Ovary (tissue), 9 donors: ENCODE measurements around the gene FZD2. TPM values are rescaled to one million over a fixed set of nuclear protein-coding genes. Genes with fewer than 3 reads are reported as not detected.

Experiments
- DNase-seq, 5 donors: peaks; one replicate each; pipeline ENCODE4 v3.0.0-alpha.2; 2019 to 2020
- H3K27ac ChIP-seq, 2 donors: fragments of 200-600 bp; one replicate each; pipeline versions ENCODE4 v1.5.1 to v1.8.0; 2019 to 2022
- H3K27me3 ChIP-seq: fragments of 200-600 bp; one replicate; pipeline ENCODE4 v1.8.0; 2022
- H3K36me3 ChIP-seq: fragments of 200-600 bp; sonication (generic); one replicate; pipeline ENCODE4 v1.5.1; 2019
- H3K4me1 ChIP-seq: one replicate; pipeline ENCODE4 v1.8.1; 2013; ENCODE audit warnings: mild to moderate bottlenecking, moderate library complexity; ENCODE audit not compliant: insufficient read depth
- H3K4me3 ChIP-seq: fragments of 200-600 bp; sonication (generic); one replicate; pipeline ENCODE4 v1.5.1; 2017
- H3K9me3 ChIP-seq, 2 donors: fragments of 200-600 bp in 1 of 2; sonication (generic) in 1 of 2; one replicate each; pipeline versions ENCODE4 v1.5.1 to v1.8.1; 2013 to 2019; ENCODE audit warnings: mild to moderate bottlenecking in 1 of 2, moderate library complexity in 1 of 2
- CTCF ChIP-seq, 3 donors: fragments of 450-650 bp in 2 of 3; fragments of 200-600 bp in 1 of 3; IDR thresholded peaks; one replicate each; pipeline versions ENCODE4 v1.5.1 to v1.8.0; 2016 to 2022; ENCODE audit warnings: antibody characterized with exemption in 3 of 3, mild to moderate bottlenecking in 1 of 3
- EP300 ChIP-seq: sonication (generic); formaldehyde crosslinking; IDR thresholded peaks from one replicate; pipeline ENCODE4 v1.6.1; 2017; ENCODE audit warnings: antibody characterized with exemption
- POLR2A ChIP-seq: fragments of 450-650 bp; IDR thresholded peaks from one replicate; pipeline ENCODE4 v1.6.1; 2017; ENCODE audit warnings: antibody characterized with exemption, mild to moderate bottlenecking, moderate library complexity
- WGBS, 3 donors: extraction: QIAGEN DNeasy Blood & Tissue Kit in 1 of 3; methylation state at CpG; one replicate each; pipeline versions ENCODE4 v1.1.5 to v1.1.7; 2013 to 2017; 5-methylcytosine and 5-hydroxymethylcytosine counted together
- intact Hi-C, 4 donors: fragments of 100-400 bp; cut with DNase I; formaldehyde crosslinking; loops; one replicate each; pipeline versions ENCODE4 v1.11.0 to v1.15.1; 2022 to 2023
- polyA plus RNA-seq, 2 donors: library from polyadenylated mRNA; stranded (reverse); fragments of 200-250 nt in 1 of 2; fragments of 350-450 nt in 1 of 2; fragmentation: Illumina TruSeq in 1 of 2; extraction: RNeasy Lipid Tissue Mini Kit (QIAGEN cat#74804) in 1 of 2; gene quantifications; one replicate each; pipeline ENCODE4 v1.2.3, GENCODE V29; 2013 to 2014
- total RNA-seq, 7 donors: library from RNA; depleted of rRNA in 2 of 7; stranded (reverse); fragments of >200 nt in 2 of 7; fragmentation: NEBNext Ultra II Directional in 3 of 7; extraction: Animal tissue kit (Norgen Biotek cat#: 25700) in 3 of 7; gene quantifications; one replicate each; pipeline versions ENCODE4 v1.1.0 to v1.2.4, GENCODE V29; 2016 to 2023
- donor health status: DM: no; HTN: no; CAD: no; lungs with moderate emphysema.
- donor health status: DM: no; HTN: no; CAD: no.
- donor health status: Bipolar disorder and iron deficiency.
- donor health status: DM: yes; HTN: yes; CAD: no.
- donor health status: DM: no; HTN: no; CAD: no.
- donor health status: DM: yes; HTN: yes; CAD: no.

The FZD2 gene
- total and polyA plus RNA-seq, 9 donors, result 0.08 to 12.5 (median 8.7) TPM

GRCh38 chr17:44549686-44550085, 7.6 kb upstream of the FZD2 start:
- no peak overlapping the region for H3K4me3 ChIP-seq
- intact Hi-C loops, result no loop called here
- H3K27ac ChIP-seq, result no peak overlapping the region
- DNase-seq, result no peak
- WGBS, 3 donors, result 58 to 75% (median 62%) methylated on average over 6 of the region's 6 CpGs
- no peak for TF ChIP-seq EP300
- TF ChIP-seq POLR2A, result no peak
- no peak for TF ChIP-seq CTCF (IDR thresholded peaks at IDR 0.05)
- no peaks in the 10 kb centered on the region for H3K27me3 ChIP-seq
- no peaks in the 10 kb centered on the region for H3K9me3 ChIP-seq
- no peaks in the 10 kb centered on the region for H3K36me3 ChIP-seq
- H3K4me1 ChIP-seq, result no peaks in the 10 kb centered on the region

DNA sequence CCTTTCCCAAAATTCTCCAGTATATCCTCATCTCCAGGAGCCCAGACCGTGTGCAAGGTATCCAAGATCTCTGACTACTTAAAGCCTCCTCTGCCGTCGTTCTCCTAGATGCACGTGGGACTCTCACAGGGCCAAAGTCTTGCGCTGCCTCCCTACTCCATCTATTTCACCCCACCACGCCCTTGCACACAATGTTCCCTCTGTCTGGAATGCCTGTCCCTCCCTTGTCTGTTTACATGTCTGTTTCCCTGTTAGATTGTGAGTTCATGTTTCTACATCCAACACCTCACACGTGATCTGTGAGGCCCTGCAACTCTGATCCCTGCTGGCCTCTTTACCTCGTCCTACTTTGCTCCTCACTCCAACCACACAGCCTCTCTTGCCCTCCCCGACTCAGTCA, 4.9 kb upstream of the FZD2 start:
- H3K4me3 ChIP-seq, result no peak overlapping the region
- TF ChIP-seq EP300 (no peak), POLR2A (no peak), CTCF (IDR thresholded peaks at IDR 0.05) (no peak)
- H3K36me3 ChIP-seq, result no peaks in the 10 kb centered on the region
- H3K27me3 ChIP-seq, result no peaks in the 10 kb centered on the region
- WGBS, 3 donors, result 60 to 74% (median 69%) methylated on average over 9 of the region's 9 CpGs
- intact Hi-C loops, result no loop called here
- DNase-seq, result no peak
- H3K4me1 ChIP-seq, result no peaks in the 10 kb centered on the region
- H3K9me3 ChIP-seq, result no peaks in the 10 kb centered on the region
- no peak overlapping the region for H3K27ac ChIP-seq

DNA sequence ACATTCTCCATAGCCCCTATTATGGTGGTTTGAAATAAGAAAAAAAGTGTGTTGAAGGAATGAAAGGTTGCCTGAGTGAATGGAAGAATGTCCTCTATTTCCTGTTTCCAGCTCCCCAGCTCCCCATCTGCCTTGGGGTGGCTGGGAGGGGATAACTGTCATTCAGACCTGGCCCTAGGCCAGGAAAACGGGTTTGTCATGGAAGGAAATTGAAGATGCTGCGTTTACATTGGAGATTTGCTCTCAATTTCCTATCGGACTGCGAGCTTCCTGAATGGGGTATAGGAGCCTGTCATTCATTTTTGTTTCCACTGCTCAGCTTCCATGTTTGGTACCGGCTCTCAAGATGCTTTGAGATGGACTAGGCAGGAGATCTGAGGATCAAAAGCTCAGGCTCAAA, 2.2 kb upstream of the FZD2 start:
- WGBS, 3 donors, result 70 to 82% (median 72%) methylated on average over 5 of the region's 5 CpGs
- intact Hi-C loops, result loop anchor here in 1 of 4 donors (5.0 kb wide), 1 partner anchor 53 kb away; the partner anchor contains the start of gene GPATCH8

DNA sequence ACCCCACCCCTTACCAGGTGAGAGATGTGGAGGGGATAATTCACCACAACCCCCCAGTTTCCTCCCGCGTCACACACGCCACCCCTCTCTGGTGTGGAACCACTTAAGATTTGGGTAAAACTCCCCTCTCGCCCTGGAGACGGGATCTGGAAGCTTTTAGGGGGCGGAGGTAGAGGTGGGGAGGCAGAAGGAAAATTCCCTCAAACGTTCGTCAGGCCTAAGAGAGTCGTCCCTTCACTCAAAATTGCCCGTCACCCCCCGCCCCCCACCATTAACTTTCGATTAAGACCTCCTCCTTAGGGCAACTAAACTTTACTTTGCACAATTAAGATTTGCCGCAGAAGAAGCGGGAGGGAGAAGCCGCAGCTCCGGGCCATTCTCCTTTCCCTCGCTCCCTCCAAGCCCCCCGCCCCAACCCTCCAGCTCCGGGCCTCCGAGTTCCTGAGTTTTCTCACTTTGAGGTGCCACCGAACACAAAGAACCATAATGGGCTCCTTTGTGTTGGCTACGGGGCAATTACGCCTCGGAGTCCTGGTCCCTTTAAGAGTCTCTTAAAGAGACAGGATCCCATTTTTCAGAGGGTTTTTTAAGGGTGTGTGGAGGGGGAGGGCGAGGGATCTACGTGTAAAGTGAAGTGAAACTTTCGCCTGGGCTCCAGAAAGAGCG, 985 bp upstream of the FZD2 start:
- Histone ChIP-seq H3K36me3 (no peaks in the 10 kb centered on the region), H3K4me1 (peaks cover 13% of the 10 kb centered on the region), H3K9me3 (no peaks in the 10 kb centered on the region), H3K4me3 (peak overlapping the region; percentile 52), H3K27me3 (no peaks in the 10 kb centered on the region), H3K27ac (peak overlapping the region; percentile 63 to 73)
- WGBS, 3 donors, result 0 to 1% (median 0%) methylated on average over 28 of the region's 28 CpGs
- intact Hi-C loops, result loop anchor here in 1 of 4 donors (5.0 kb wide), 1 partner anchor 54 kb away; the partner anchor contains the start of gene GPATCH8
- DNase-seq, result peak; percentile 31 to 48 (median 45)
- TF ChIP-seq POLR2A, result no peak
- no peak for TF ChIP-seq CTCF (IDR thresholded peaks at IDR 0.05)
- TF ChIP-seq EP300, result no peak

More for the DNA sequence above, 2.2 kb upstream of the FZD2 start:
- H3K36me3 ChIP-seq, result no peaks in the 10 kb centered on the region
- H3K4me3 ChIP-seq, result no peak overlapping the region
- no peaks in the 10 kb centered on the region for H3K9me3 ChIP-seq
- peaks cover 13% of the 10 kb centered on the region for H3K4me1 ChIP-seq
- H3K27ac ChIP-seq, result no peak overlapping the region
- no peak for DNase-seq
- TF ChIP-seq EP300, result no peak
- TF ChIP-seq CTCF (IDR thresholded peaks at IDR 0.05), result no peak
- no peak for TF ChIP-seq POLR2A
- no peaks in the 10 kb centered on the region for H3K27me3 ChIP-seq
